Measurements from ENCODE around the gene SLCO3A1. TPM values are rescaled to one million over a fixed set of nuclear protein-coding genes. Genes with fewer than 3 reads are reported as not detected.

SLCO3A1 gene
- total and polyA plus RNA-seq, 2 of the 8 experiments (the other 6 are each of a cell fraction or from before 2014, with no cell fraction given), result 15.1 to 20.4 TPM

- no peaks in the 10 kb centered on the region for H3K36me3 ChIP-seq (ENCODE audit: control insufficient read depth in 2 of 4, insufficient read depth in 4 of 4, low read length in 3 of 4)
- no peak overlapping the region for H2BK5ac ChIP-seq (ENCODE audit: low read depth, low read length)
- H3K27ac ChIP-seq (ENCODE audit: low read depth, low read length), result no peak overlapping the region
- POLR2A ChIA-PET (ENCODE audit: partially characterized antibody), result no interaction called here
- H4K20me1 ChIP-seq (replicated peaks in 1 of 2; ENCODE audit: control insufficient read depth in 1 of 2, insufficient read depth in 2 of 2, low read length in 2 of 2), result no peaks in the 10 kb centered on the region
- no peak overlapping the region for H3K14ac ChIP-seq (ENCODE audit: insufficient read length)
- DNase-seq (ENCODE audit: low read depth in 1 of 2, low spot score in 2 of 2) (no peak), FAIRE-seq (no peak)
- H2BK120ac ChIP-seq (replicated peaks; ENCODE audit: low read depth, low read length), result no peak overlapping the region
- H3K4me3 ChIP-seq (ENCODE audit: extremely low read depth in 1 of 4, insufficient read depth in 2 of 4, low read depth in 3 of 4, low read length in 4 of 4), result no peak overlapping the region
- no peak overlapping the region for H2AFZ ChIP-seq (ENCODE audit: low read length)
- no peak overlapping the region for H3K23ac ChIP-seq (ENCODE audit: insufficient read length)
- H3K79me2 ChIP-seq (ENCODE audit: control insufficient read depth in 1 of 2, insufficient read depth in 2 of 2, low read length in 2 of 2), result no peaks in the 10 kb centered on the region
- no peak overlapping the region for H4K91ac ChIP-seq (replicated peaks; ENCODE audit: insufficient read length, low read length)
- no peaks in the 10 kb centered on the region for H3K79me1 ChIP-seq (ENCODE audit: low read depth, low read length)
- 81% methylated on average over 3 of the region's 3 CpGs; no CpG with 5 or more reads in 1 of the 2 experiments for WGBS, 2 experiments (ENCODE audit: extremely low coverage in 1 of 2, insufficient coverage in 1 of 2, insufficient read length in 1 of 2, insufficient replicate concordance in 2 of 2, low coverage in 1 of 2, low lambda C conversion rate in 2 of 2, missing lambda C conversion rate in 1 of 2)
- 0 out of 7 replicates have a peak, but pooled peaks cover 0 to 2% (median 1%) of the 10 kb centered on the region in 4 experiments for H3K27me3 ChIP-seq (replicated peaks in 1 of 4; ENCODE audit: control insufficient read depth in 3 of 4, extremely low read depth in 1 of 4, insufficient read depth in 3 of 4, low read length in 3 of 4)
- no peak overlapping the region for H3K9ac ChIP-seq (replicated peaks in 1 of 4; ENCODE audit: extremely low read depth in 1 of 4, low read depth in 3 of 4, low read length in 3 of 4)
- no peak overlapping the region for H2BK20ac ChIP-seq (ENCODE audit: low read length)
- H3K9me3 ChIP-seq (ENCODE audit: insufficient read depth in 2 of 2, low read depth in 1 of 2, low read length in 1 of 2), result no peaks in the 10 kb centered on the region
- H2BK12ac ChIP-seq (ENCODE audit: low read depth, low read length), result no peak overlapping the region
- no peak overlapping the region for H3K4me2 ChIP-seq (ENCODE audit: insufficient read depth in 1 of 2, low read depth in 2 of 2, low read length in 2 of 2)
- peaks cover 0 to 2% (median 2%) of the 10 kb centered on the region in 4 experiments; a peak in 4 of 7 replicates for H3K4me1 ChIP-seq (replicated peaks in 1 of 4; ENCODE audit: control insufficient read depth in 3 of 4, insufficient read depth in 4 of 4, low read length in 3 of 4)
- H3K56ac ChIP-seq (replicated peaks; ENCODE audit: insufficient read length, low read depth, low read length), result no peak overlapping the region
- no peak overlapping the region for H2AK5ac ChIP-seq (ENCODE audit: low read depth, low read length)
- H3K23me2 ChIP-seq (ENCODE audit: low read depth, low read length), result peaks cover 2% of the 10 kb centered on the region; the same call in 1 of the 2 replicates
- H3K4ac ChIP-seq (replicated peaks; ENCODE audit: insufficient read length, low read depth, low read length), result no peak overlapping the region
- no peak overlapping the region for H2BK15ac ChIP-seq (ENCODE audit: low read length)
- no peak overlapping the region for H4K5ac ChIP-seq (ENCODE audit: insufficient read length, low read depth, low read length)
- CTCF ChIA-PET (ENCODE audit: partially characterized antibody), result interaction anchor here (0.6 to 10.9 kb wide), 21 partner anchors 12 to 551 kb away, joined by 3 to 118 read pairs (median 4); no protein-coding TSS in a partner anchor
- H4K8ac ChIP-seq (ENCODE audit: extremely low read depth, insufficient read depth, low read length), result no peak overlapping the region
- H3K18ac ChIP-seq (ENCODE audit: extremely low read depth, low read length), result no peak overlapping the region
- TF ChIP-seq KDM5A (IDR thresholded peaks at IDR 0.05; ENCODE audit: low read length) (no peak), CTCF (IDR thresholded peaks at IDR 0.05; ENCODE audit: control extremely low read depth in 1 of 3, insufficient read depth in 1 of 3, low read depth in 1 of 3, low read length in 3 of 3) (no peak), SIN3A (conservative IDR thresholded peaks at IDR 0.05 in 1 of 2, IDR thresholded peaks at IDR 0.05 in 1 of 2; ENCODE audit: low read depth in 1 of 2, low read length in 2 of 2) (no peak), SIX5 (IDR thresholded peaks at IDR 0.05; ENCODE audit: low read depth, low read length) (no peak), POLR2AphosphoS5 (IDR thresholded peaks at IDR 0.05; ENCODE audit: low read depth, low read length) (no peak), RAD21 (IDR thresholded peaks at IDR 0.05 in 1 of 2, conservative IDR thresholded peaks at IDR 0.05 in 1 of 2; ENCODE audit: low read depth in 2 of 2, low read length in 2 of 2) (no peak), BCL11A (IDR thresholded peaks at IDR 0.05; ENCODE audit: low read depth in 2 of 2, low read length in 2 of 2) (no peak), JUND (IDR thresholded peaks at IDR 0.05; ENCODE audit: low read length) (no peak), GTF2F1 (IDR thresholded peaks at IDR 0.05; ENCODE audit: borderline replicate concordance, low read depth, low read length) (no peak)
Observed at GRCh38 chr15:91849180-91849579, 4.3 kb upstream of the SLCO3A1 start.
